Naive thymus-derived CD4-positive, alpha-beta T cell (primary cell): ENCODE data around the gene ECSIT. TPM values are rescaled to one million over a fixed set of nuclear protein-coding genes. Genes with fewer than 3 reads are reported as not detected.

Source experiments
- ATAC-seq: fragments of 150-1000 bp; cut with Tn5 transposase; 2 replicates; pipeline ENCODE4 v1.10.0; 2021; ENCODE audit warnings: mild to moderate bottlenecking, moderate library complexity
- CTCF ChIA-PET: fragments of 350-600 bp; sonication (Branson Sonifier 250); formaldehyde crosslinking; loops from one replicate; lab custom pipeline; 2021; ENCODE audit warnings: antibody characterized with exemption; lab: Charles Lee
- POLR2A ChIA-PET: fragments of 350-600 bp; sonication (Branson Sonifier 250); formaldehyde crosslinking; loops from one replicate; lab custom pipeline; 2021; ENCODE audit warnings: antibody characterized with exemption, inconsistent platforms; lab: Charles Lee
- DNase-seq, 9 donors: peaks; one replicate each; pipeline versions ENCODE4 v3.0.0 to v3.0.0-alpha.2; 2020 to 2022; ENCODE audit warnings: mixed read lengths in 1 of 9
- H3K27ac ChIP-seq: one replicate; pipeline ENCODE4 v1.7.0; 2013; ENCODE audit warnings: mild to moderate bottlenecking, low read depth, low read length, moderate library complexity
- H3K27me3 ChIP-seq, 2 donors: one replicate each; pipeline ENCODE4 v1.7.0; 2013; ENCODE audit warnings: low read length in 2 of 2, mild to moderate bottlenecking in 2 of 2, moderate library complexity in 2 of 2; ENCODE audit not compliant: control insufficient read depth in 2 of 2, insufficient read depth in 2 of 2
- H3K36me3 ChIP-seq, 3 experiments: 1 replicate in 2 of 3; 2 replicates in 1 of 3; pipeline ENCODE4 v1.7.0; 2013; ENCODE audit warnings: low read length in 3 of 3, mild to moderate bottlenecking in 3 of 3, moderate library complexity in 1 of 3; ENCODE audit not compliant: insufficient read depth in 3 of 3, control insufficient read depth in 2 of 3
- H3K4me1 ChIP-seq, 2 donors: one replicate each; pipeline ENCODE4 v1.7.0; 2013; ENCODE audit warnings: low read length in 2 of 2, mild to moderate bottlenecking in 2 of 2, moderate library complexity in 1 of 2; ENCODE audit not compliant: control insufficient read depth in 2 of 2, insufficient read depth in 2 of 2
- H3K4me3 ChIP-seq: 2 replicates; pipeline ENCODE4 v1.7.0; 2013; ENCODE audit warnings: mild to moderate bottlenecking, low read length
- H3K9me3 ChIP-seq, 3 experiments: 1 replicate in 2 of 3; 2 replicates in 1 of 3; pipeline ENCODE4 v1.7.0; 2013; ENCODE audit warnings: low read length in 3 of 3; ENCODE audit not compliant: control insufficient read depth in 2 of 3
- H3K27ac Mint-ChIP-seq, 9 donors: one replicate each; pipeline ENCODE4 v1.8.0; 2020 to 2022; ENCODE audit warnings: mixed read lengths in 9 of 9, mild to moderate bottlenecking in 8 of 9, moderate library complexity in 5 of 9, inconsistent platforms in 2 of 9
- H3K27me3 Mint-ChIP-seq, 5 donors: one replicate each; pipeline ENCODE4 v1.8.0; 2021 to 2022; ENCODE audit warnings: mixed read lengths in 5 of 5, mild to moderate bottlenecking in 1 of 5
- H3K36me3 Mint-ChIP-seq, 5 donors: one replicate each; pipeline ENCODE4 v1.8.0; 2020 to 2022; ENCODE audit warnings: mixed read lengths in 5 of 5, mild to moderate bottlenecking in 3 of 5, inconsistent platforms in 1 of 5
- H3K4me1 Mint-ChIP-seq, 7 donors: one replicate each; pipeline ENCODE4 v1.8.0; 2020 to 2022; ENCODE audit warnings: mixed read lengths in 7 of 7, mild to moderate bottlenecking in 3 of 7, inconsistent platforms in 1 of 7
- H3K4me3 Mint-ChIP-seq, 10 donors: one replicate each; pipeline ENCODE4 v1.8.0; 2020 to 2022; ENCODE audit warnings: mild to moderate bottlenecking in 10 of 10, mixed read lengths in 10 of 10, moderate library complexity in 6 of 10, inconsistent platforms in 2 of 10
- H3K9me3 Mint-ChIP-seq, 11 donors: one replicate each; pipeline ENCODE4 v1.8.0; 2020 to 2022; ENCODE audit warnings: mixed read lengths in 11 of 11, mild to moderate bottlenecking in 4 of 11, inconsistent platforms in 1 of 11, moderate library complexity in 1 of 11
- intact Hi-C, 2 donors: fragments of 100-400 bp; cut with micrococcal nuclease; formaldehyde crosslinking; loops; one replicate each; pipeline ENCODE4 v1.15.1; 2023
- polyA plus RNA-seq, 2 donors: library from polyadenylated mRNA; unstranded; fragments of 300-500 nt; fragmentation: Illumina TruSeq; gene quantifications; one replicate each; pipeline ENCODE4 v1.2.3, GENCODE V29; 2021
- total RNA-seq, 6 experiments: library from RNA in 5 of 6; stranded (reverse) in 5 of 6; gene quantifications; 1 replicate in 5 of 6; 2 replicates in 1 of 6; pipeline ENCODE4 v1.2.3 and lab custom pipeline; 2021 to 2026

ECSIT gene
- total and polyA plus RNA-seq, 7 experiments from 2014 or later: 25.8 to 50.3 (median 36.0) TPM

- Histone ChIP-seq H3K4me1 (peaks cover 8 to 12% of the 10 kb centered on the region in 2 donors), H3K36me3 (peaks cover 0 to 17% (median 0%) of the 10 kb centered on the region in 3 experiments), H3K9me3 (no peaks in the 10 kb centered on the region), H3K27ac (no peak overlapping the region), H3K27me3 (no peaks in the 10 kb centered on the region), H3K4me3 (no peak overlapping the region)
- peak overlapping the region; percentile 34 to 92 (median 88) for H3K4me3 Mint-ChIP-seq
- ATAC-seq (no peak), DNase-seq (no peak)
- H3K4me1 Mint-ChIP-seq: peaks cover 6 to 19% (median 15%) of the 10 kb centered on the region in 7 donors
- H3K27ac Mint-ChIP-seq: peak overlapping the region in 4 of 9 donors; percentile 43 to 94 (median 76)
- H3K9me3 Mint-ChIP-seq: peaks cover 0 to 4% (median 0%) of the 10 kb centered on the region in 11 donors
- POLR2A ChIA-PET: interaction anchor here (0.6 kb wide), 1 partner anchor 504 kb away, joined by 6 read pairs; no protein-coding TSS in a partner anchor
- H3K27me3 Mint-ChIP-seq: peaks cover 0 to 3% (median 0%) of the 10 kb centered on the region in 5 donors
- CTCF ChIA-PET: interaction anchor here (0.6 kb wide), 1 partner anchor 122 kb away, joined by 3 read pairs; no protein-coding TSS in a partner anchor
- H3K36me3 Mint-ChIP-seq: peaks cover 3 to 11% (median 4%) of the 10 kb centered on the region in 5 donors
- intact Hi-C loops: loop anchor here in 1 of 2 donors (5.0 to 10.0 kb wide), 3 partner anchors 855 to 1715 kb away; partner anchors contain the start of genes CALR, FARSA and ILF3
Observed at GRCh38 chr19:11506967-11507366, 22.0 kb downstream of the ECSIT start.

GRCh38 chr19:11506101-11506555, 22.8 kb downstream of the ECSIT start:
- peaks cover under 1 to 7% (median 5%) of the 10 kb centered on the region in 5 donors for H3K36me3 Mint-ChIP-seq
- POLR2A ChIA-PET: no interaction called here
- intact Hi-C loops: loop anchor here in 1 of 2 donors (5.0 to 10.0 kb wide), 3 partner anchors 854 to 1714 kb away; partner anchors contain the start of genes CALR, FARSA and ILF3

GRCh38 chr19:11505504-11506100, 23.3 kb downstream of the ECSIT start, which contains the start of gene ZNF653:
Gene ZNF653 (minus strand): TSS chr19:11505839. CDS start chr19:11505786, 53 bp downstream.
- intact Hi-C loops: loop anchor here (1.0 to 10.0 kb wide), 19 partner anchors 23 to 1713 kb away; partner anchors contain the start of genes ECSIT (in 2 of the 2), ELOF1 (in 2 of the 2), ZNF627 (in 2 of the 2) and CALR (in 1 of the 2)
- ChIA-PET CTCF (no interaction called here), POLR2A (interaction anchor here (0.6 kb wide), 1 partner anchor 23 kb away, joined by 3 read pairs; the partner anchor contains the start of gene ECSIT)
- Histone ChIP-seq H3K4me3 (peak within 1 kb of the TSS; percentile 69), H3K27ac (peak within 1 kb of the TSS; percentile 98), H3K27me3 (no peaks in the 10 kb centered on the region), H3K36me3 (peaks cover 0 to 10% (median 0%) of the 10 kb centered on the region in 3 experiments), H3K4me1 (peaks cover 8 to 12% of the 10 kb centered on the region in 2 donors), H3K9me3 (no peaks in the 10 kb centered on the region)
- peaks cover 10 to 19% (median 15%) of the 10 kb centered on the region in 7 donors for H3K4me1 Mint-ChIP-seq
- H3K27ac Mint-ChIP-seq: peak within 1 kb of the TSS; percentile 88 to 96 (median 94)
- H3K4me3 Mint-ChIP-seq: peak within 1 kb of the TSS; percentile 88 to 97 (median 90)
- H3K27me3 Mint-ChIP-seq: peaks cover 0 to 3% (median 0%) of the 10 kb centered on the region in 5 donors
- ATAC-seq (peak; percentile 77), DNase-seq (peak; percentile 88 to 97 (median 94))
- peaks cover 0 to 4% (median 0%) of the 10 kb centered on the region in 11 donors for H3K9me3 Mint-ChIP-seq
- peaks cover 0 to 7% (median 4%) of the 10 kb centered on the region in 5 donors for H3K36me3 Mint-ChIP-seq

More at GRCh38 chr19:11506101-11506555, 22.8 kb downstream of the ECSIT start:
- peaks cover 0 to 15% (median 0%) of the 10 kb centered on the region in 3 experiments for H3K36me3 ChIP-seq
- peaks cover 0 to 3% (median 0%) of the 10 kb centered on the region in 5 donors for H3K27me3 Mint-ChIP-seq
- H3K9me3 Mint-ChIP-seq: peaks cover 0 to 4% (median 0%) of the 10 kb centered on the region in 11 donors
- H3K27ac Mint-ChIP-seq: peak overlapping the region; percentile 88 to 96 (median 94)
- peak overlapping the region; percentile 88 to 97 (median 90) for H3K4me3 Mint-ChIP-seq
- H3K9me3 ChIP-seq: no peaks in the 10 kb centered on the region
- no peaks in the 10 kb centered on the region for H3K27me3 ChIP-seq
- ATAC-seq (peak; percentile 5), DNase-seq (no peak)
- H3K27ac ChIP-seq: peak overlapping the region; percentile 98
- H3K4me1 Mint-ChIP-seq: peaks cover 10 to 19% (median 15%) of the 10 kb centered on the region in 7 donors
- CTCF ChIA-PET: no interaction called here
- peak overlapping the region; percentile 69 for H3K4me3 ChIP-seq
- H3K4me1 ChIP-seq: peaks cover 8 to 12% of the 10 kb centered on the region in 2 donors

- Histone ChIP-seq H3K4me3 (peak overlapping the region; percentile 69), H3K27ac (peak overlapping the region; percentile 98), H3K36me3 (peaks cover 0 to 6% (median 0%) of the 10 kb centered on the region in 3 experiments), H3K27me3 (no peaks in the 10 kb centered on the region), H3K4me1 (peaks cover 8 to 12% of the 10 kb centered on the region in 2 donors), H3K9me3 (no peaks in the 10 kb centered on the region)
- peaks cover 11 to 19% (median 15%) of the 10 kb centered on the region in 7 donors for H3K4me1 Mint-ChIP-seq
- ATAC-seq: peak; percentile 96
- DNase-seq: peak; percentile 92 to 97 (median 94)
- ChIA-PET CTCF (no interaction called here), POLR2A (interaction anchor here (0.6 kb wide), 1 partner anchor 24 kb away, joined by 3 read pairs; the partner anchor contains the start of gene ECSIT)
- H3K27ac Mint-ChIP-seq: peak overlapping the region; percentile 83 to 94 (median 87)
- H3K36me3 Mint-ChIP-seq: peaks cover 0 to 7% (median 4%) of the 10 kb centered on the region in 5 donors
- H3K4me3 Mint-ChIP-seq: peak overlapping the region; percentile 83 to 97 (median 88)
- peaks cover 0 to 3% (median 0%) of the 10 kb centered on the region in 5 donors for H3K27me3 Mint-ChIP-seq
- H3K9me3 Mint-ChIP-seq: peaks cover 0 to 4% (median 0%) of the 10 kb centered on the region in 11 donors
- intact Hi-C loops: loop anchor here (1.0 to 10.0 kb wide), 19 partner anchors 23 to 1713 kb away; partner anchors contain the start of genes ECSIT (in 2 of the 2), ELOF1 (in 2 of the 2), ZNF627 (in 2 of the 2) and CALR (in 1 of the 2)
Observed at GRCh38 chr19:11505032-11505503, 23.9 kb downstream of the ECSIT start.

- intact Hi-C loops: loop anchor here (1.0 to 10.0 kb wide), 19 partner anchors 22 to 1712 kb away; partner anchors contain the start of genes ECSIT (in 2 of the 2), ELOF1 (in 2 of the 2), ZNF627 (in 2 of the 2) and CALR (in 1 of the 2)
Observed at GRCh38 chr19:11504502-11505031, 24.4 kb downstream of the ECSIT start.

More at GRCh38 chr19:11504502-11505031, 24.4 kb downstream of the ECSIT start:
- Mint-ChIP-seq H3K27ac (peak overlapping the region; percentile 83 to 92 (median 87)), H3K4me3 (peak overlapping the region; percentile 83 to 97 (median 88)), H3K36me3 (peaks cover 0 to 12% (median 4%) of the 10 kb centered on the region in 5 donors), H3K27me3 (peaks cover 0 to 3% (median 0%) of the 10 kb centered on the region in 5 donors), H3K4me1 (peaks cover 12 to 21% (median 15%) of the 10 kb centered on the region in 7 donors), H3K9me3 (peaks cover 0 to 4% (median 0%) of the 10 kb centered on the region in 11 donors)
- Histone ChIP-seq H3K36me3 (peaks cover 0 to 6% (median 0%) of the 10 kb centered on the region in 3 experiments), H3K27ac (peak overlapping the region; percentile 98), H3K27me3 (no peaks in the 10 kb centered on the region), H3K4me1 (peaks cover 8 to 12% of the 10 kb centered on the region in 2 donors), H3K4me3 (peak overlapping the region; percentile 69), H3K9me3 (no peaks in the 10 kb centered on the region)
- DNase-seq (no peak), ATAC-seq (no peak)
- POLR2A ChIA-PET: no interaction called here
- CTCF ChIA-PET: interaction anchor here (0.7 kb wide), 1 partner anchor 668 kb away, joined by 4 read pairs; no protein-coding TSS in a partner anchor
